HEK293 (cell line): ENCODE data around the gene STARD5.

Experiments
- CTCF ChIA-PET: fragments of 350-600 bp; formaldehyde crosslinking; extraction: SDS; loops from one replicate; lab custom pipeline; 2021; ENCODE audit warnings: antibody characterized with exemption; lab: Yijun Ruan, JAX
- POLR2A ChIA-PET: fragments of 300-600 bp; formaldehyde crosslinking; extraction: SDS; loops from one replicate; lab custom pipeline; 2020; ENCODE audit warnings: antibody characterized with exemption, inconsistent platforms; lab: Yijun Ruan, JAX
- H3K27ac ChIP-seq: fragments of 200-500 bp; sonication (Bioruptor generic); 2 replicates; pipeline ENCODE4 v1.5.1; 2014; ENCODE audit warnings: low read depth, low read length, control low read depth, inconsistent platforms; ENCODE audit errors: extremely low read depth
- H3K36me3 ChIP-seq, 2 experiments: fragments of 200-500 bp in 1 of 2; sonication (Bioruptor generic) in 1 of 2; 1 replicate in 1 of 2; 2 replicates in 1 of 2; pipeline ENCODE4 v1.5.1; 2014 to 2017; ENCODE audit warnings: inconsistent platforms in 2 of 2, low read length in 2 of 2; ENCODE audit not compliant: control insufficient read depth in 2 of 2, insufficient read depth in 1 of 2
- H3K4me1 ChIP-seq: fragments of 200-500 bp; sonication (Bioruptor generic); 2 replicates; pipeline ENCODE4 v1.5.1; 2014; ENCODE audit warnings: mild to moderate bottlenecking, low read length, inconsistent platforms; ENCODE audit not compliant: control insufficient read depth, insufficient read depth
- H3K4me3 ChIP-seq: 2 replicates; pipeline ENCODE4 v1.5.1; 2011; ENCODE audit warnings: low read depth, mild to moderate bottlenecking, control low read depth, low read length, moderate library complexity
- H3K9me3 ChIP-seq: fragments of 200-500 bp; sonication (Bioruptor generic); 2 replicates; pipeline ENCODE4 v1.5.1; 2014; ENCODE audit warnings: low read depth, low read length, inconsistent platforms; ENCODE audit not compliant: control insufficient read depth, insufficient read depth
- EGR2 ChIP-seq: fragments of 450-650 bp; formaldehyde crosslinking; IDR thresholded peaks from 2 replicates; pipeline ENCODE4 v1.5.1; 2016; ENCODE audit warnings: low read depth, missing biosample characterization, missing genetic modification characterization
- ELK4 ChIP-seq: IDR thresholded peaks from 2 replicates; pipeline ENCODE4 v1.6.1; 2011; ENCODE audit warnings: mild to moderate bottlenecking, low read depth, low read length, borderline replicate concordance
- INSM2 ChIP-seq: fragments of 450-650 bp; formaldehyde crosslinking; IDR thresholded peaks from 2 replicates; pipeline ENCODE4 v1.5.1; 2016; ENCODE audit warnings: missing biosample characterization, missing genetic modification characterization
- MEIS1 ChIP-seq: sonication (generic); formaldehyde crosslinking; IDR thresholded peaks from 2 replicates; pipeline ENCODE4 v1.8.1; 2022; ENCODE audit warnings: missing genetic modification reagents, mild to moderate bottlenecking, borderline replicate concordance
- WT1 ChIP-seq: fragments of 450-650 bp; formaldehyde crosslinking; IDR thresholded peaks from 2 replicates; pipeline ENCODE4 v1.5.1; 2016; ENCODE audit warnings: missing biosample characterization, missing genetic modification characterization
- ZFHX2 ChIP-seq: fragments of 450-650 bp; formaldehyde crosslinking; conservative IDR thresholded peaks from 2 replicates; pipeline ENCODE4 v1.5.1; 2016; ENCODE audit warnings: missing biosample characterization, missing genetic modification characterization
- ZFP69B ChIP-seq: fragments of 450-650 bp; formaldehyde crosslinking; IDR thresholded peaks from 2 replicates; pipeline ENCODE4 v1.5.1; 2016; ENCODE audit warnings: missing biosample characterization, missing genetic modification characterization
- ZIC2 ChIP-seq: fragments of 450-650 bp; formaldehyde crosslinking; IDR thresholded peaks from 2 replicates; pipeline ENCODE4 v1.5.1; 2016; ENCODE audit warnings: missing biosample characterization, missing genetic modification characterization
- ZNF112 ChIP-seq: fragments of 450-650 bp; formaldehyde crosslinking; IDR thresholded peaks from 2 replicates; pipeline ENCODE4 v1.5.0; 2017; ENCODE audit warnings: missing biosample characterization, missing genetic modification characterization
- ZNF121 ChIP-seq: fragments of 450-650 bp; formaldehyde crosslinking; IDR thresholded peaks from 2 replicates; pipeline ENCODE4 v1.5.1; 2016; ENCODE audit warnings: missing biosample characterization, missing genetic modification characterization
- ZNF266 ChIP-seq: fragments of 450-650 bp; formaldehyde crosslinking; IDR thresholded peaks from 2 replicates; pipeline ENCODE4 v1.5.1; 2016; ENCODE audit warnings: missing biosample characterization, missing genetic modification characterization, low read depth
- ZNF280C ChIP-seq: fragments of 450-650 bp; formaldehyde crosslinking; IDR thresholded peaks from 2 replicates; pipeline ENCODE4 v1.5.1; 2016; ENCODE audit warnings: missing biosample characterization, missing genetic modification characterization
- ZNF341 ChIP-seq: fragments of 450-650 bp; formaldehyde crosslinking; IDR thresholded peaks from 2 replicates; pipeline ENCODE4; 2016; ENCODE audit warnings: low read depth, missing biosample characterization, missing genetic modification characterization
- ZNF354C ChIP-seq: fragments of 450-650 bp; formaldehyde crosslinking; IDR thresholded peaks from 2 replicates; pipeline ENCODE4 v1.5.1; 2016; ENCODE audit warnings: missing biosample characterization, missing genetic modification characterization, low read depth, borderline replicate concordance
- ZNF362 ChIP-seq: fragments of 450-650 bp; formaldehyde crosslinking; IDR thresholded peaks from 2 replicates; pipeline ENCODE4 v1.5.1; 2016; ENCODE audit warnings: missing biosample characterization, missing genetic modification characterization
- ZNF37A ChIP-seq: fragments of 450-650 bp; IDR thresholded peaks from 2 replicates; pipeline ENCODE4 v1.5.1; 2018; ENCODE audit warnings: missing biosample characterization, missing genetic modification characterization
- ZNF391 ChIP-seq: fragments of 450-650 bp; formaldehyde crosslinking; IDR thresholded peaks from 2 replicates; pipeline ENCODE4 v1.5.1; 2016; ENCODE audit warnings: low read depth, missing biosample characterization, missing genetic modification characterization, borderline replicate concordance
- ZNF560 ChIP-seq: fragments of 450-650 bp; formaldehyde crosslinking; IDR thresholded peaks from 2 replicates; pipeline ENCODE4 v1.5.1; 2017; ENCODE audit warnings: missing biosample characterization, missing genetic modification characterization, borderline replicate concordance
- ZNF600 ChIP-seq: fragments of 450-650 bp; formaldehyde crosslinking; IDR thresholded peaks from 2 replicates; pipeline ENCODE4 v1.5.1; 2016; ENCODE audit warnings: missing biosample characterization, missing genetic modification characterization
- ZNF610 ChIP-seq: fragments of 450-650 bp; formaldehyde crosslinking; IDR thresholded peaks from 2 replicates; pipeline ENCODE4 v1.5.1; 2016; ENCODE audit warnings: missing biosample characterization, missing genetic modification characterization, borderline replicate concordance
- ZNF629 ChIP-seq: fragments of 450-650 bp; formaldehyde crosslinking; IDR thresholded peaks from 2 replicates; pipeline ENCODE4 v1.5.1; 2017; ENCODE audit warnings: missing biosample characterization, missing genetic modification characterization
- ZNF660 ChIP-seq: fragments of 450-650 bp; IDR thresholded peaks from 2 replicates; pipeline ENCODE4 v1.5.1; 2018; ENCODE audit warnings: missing biosample characterization, mild to moderate bottlenecking, missing genetic modification characterization
- ZNF830 ChIP-seq: fragments of 450-650 bp; IDR thresholded peaks from 2 replicates; pipeline ENCODE4 v1.5.0; 2018; ENCODE audit warnings: missing biosample characterization, missing genetic modification characterization, low read depth, mild to moderate bottlenecking, moderate library complexity
- ZSCAN23 ChIP-seq: fragments of 450-650 bp; formaldehyde crosslinking; IDR thresholded peaks from 2 replicates; pipeline ENCODE4 v1.5.1; 2016; ENCODE audit warnings: missing biosample characterization, missing genetic modification characterization
- ZXDB ChIP-seq: fragments of 450-650 bp; formaldehyde crosslinking; IDR thresholded peaks from 2 replicates; pipeline ENCODE4 v1.5.1; 2016; ENCODE audit warnings: missing biosample characterization, missing genetic modification characterization

Gene STARD5

GRCh38 chr15:81312790-81313543, 11.0 kb downstream of the STARD5 start:
- Histone ChIP-seq H3K4me1 (no peaks in the 10 kb centered on the region), H3K36me3 (peaks cover 6 to 41% of the 10 kb centered on the region in 2 experiments; a peak in 2 of 3 replicates), H3K4me3 (no peak overlapping the region), H3K9me3 (no peaks in the 10 kb centered on the region), H3K27ac (no peak overlapping the region)
- ChIA-PET CTCF (no interaction called here), POLR2A (no interaction called here)
- TF ChIP-seq ZFP69B (tag by site-specific recombination) = no peak
- no peak for TF ChIP-seq ZNF266
- TF ChIP-seq ZNF830 (tag by site-specific recombination) = no peak
- TF ChIP-seq WT1 (tag by site-specific recombination) = no peak
- no peak for TF ChIP-seq MEIS1 (CRISPR knock-in tag)
- TF ChIP-seq ZNF362 = no peak
- TF ChIP-seq ZNF37A = no peak
- TF ChIP-seq ZFHX2 = peak; percentile 53; the same call in 1 of the 2 replicates
- TF ChIP-seq ZIC2 (tag by site-specific recombination) = peak; percentile 28
- no peak for TF ChIP-seq ZNF560 (tag by site-specific recombination)
- 0 out of 2 replicates have a peak, but pooled peaks have one; percentile 11 for TF ChIP-seq EGR2
- no peak for TF ChIP-seq ZNF121 (tag by site-specific recombination)
- TF ChIP-seq ZNF629 (tag by site-specific recombination) = peak; percentile 32; the same call in 1 of the 2 replicates
- TF ChIP-seq ZNF391 = no peak
- TF ChIP-seq ZNF610 (tag by site-specific recombination) = no peak
- TF ChIP-seq ZSCAN23 = no peak
- TF ChIP-seq ELK4 = no peak
- TF ChIP-seq ZNF600 (tag by site-specific recombination) = peak; percentile 47; the same call in 1 of the 2 replicates
- no peak for TF ChIP-seq ZNF660
- TF ChIP-seq ZXDB (tag by site-specific recombination) = no peak
- TF ChIP-seq ZNF112 = no peak
- TF ChIP-seq INSM2 (tag by site-specific recombination) = no peak
- no peak for TF ChIP-seq ZNF341
- no peak for TF ChIP-seq ZNF280C (tag by site-specific recombination)
- TF ChIP-seq ZNF354C (tag by site-specific recombination) = no peak
